IMR-90 (cell line): ENCODE measurements around the gene PITPNM1. TPM values are rescaled to one million over a fixed set of nuclear protein-coding genes. Genes with fewer than 3 reads are reported as not detected.

Experiments
- ATAC-seq: fragments of 200-7000 bp; cut with Tn5 transposase; 2 replicates; pipeline ENCODE4 v1.9.1; 2020; ENCODE audit warnings: low read depth, mild to moderate bottlenecking, moderate library complexity
- BruUV-seq: library from RNA; stranded (reverse); fragments of 400-500 nt; replicated peaks from 2 replicates; lab custom pipeline; 2021; lab: Mats Ljungman, UMichigan
- CTCF ChIA-PET: fragments of 300-600 bp; formaldehyde crosslinking; extraction: SDS; loops from one replicate; lab custom pipeline; 2021; ENCODE audit warnings: antibody characterized with exemption; lab: Yijun Ruan, JAX
- POLR2A ChIA-PET: fragments of 300-600 bp; sonication (Branson Sonifier 250); formaldehyde crosslinking; loops from one replicate; lab custom pipeline; 2022; ENCODE audit warnings: antibody characterized with exemption; ENCODE audit not compliant: unreplicated experiment; lab: Charles Lee
- DNase-seq: peaks from one replicate; pipeline ENCODE4 v3.0.0; 2013
- H2AFZ ChIP-seq: replicated peaks from 2 replicates; pipeline ENCODE3; 2013; ENCODE audit warnings: low read length, mild to moderate bottlenecking; ENCODE audit not compliant: poor library complexity
- H2AK5ac ChIP-seq: 2 replicates; pipeline ENCODE4 v1.6.1; 2013; ENCODE audit warnings: low read depth, low read length, inconsistent platforms
- H2AK9ac ChIP-seq: replicated peaks from 2 replicates; pipeline ENCODE3; 2013; ENCODE audit warnings: mild to moderate bottlenecking, low read depth, low read length, moderate library complexity; ENCODE audit not compliant: poor library complexity
- H2BK120ac ChIP-seq: 2 replicates; pipeline ENCODE4 v1.6.1; 2013; ENCODE audit warnings: low read depth, low read length, inconsistent platforms
- H2BK15ac ChIP-seq: 3 replicates; pipeline ENCODE4 v1.6.1; 2013; ENCODE audit warnings: low read depth, low read length, inconsistent platforms
- H2BK20ac ChIP-seq: 2 replicates; pipeline ENCODE4 v1.6.1; 2013; ENCODE audit warnings: low read depth, mild to moderate bottlenecking, inconsistent platforms, low read length, moderate library complexity
- H2BK5ac ChIP-seq: 2 replicates; pipeline ENCODE4 v1.6.1; 2013; ENCODE audit warnings: mild to moderate bottlenecking, low read depth, low read length, inconsistent platforms; ENCODE audit not compliant: poor library complexity, severe bottlenecking
- H3K14ac ChIP-seq: replicated peaks from 2 replicates; pipeline ENCODE4 v1.6.1; 2013; ENCODE audit warnings: low read depth, low read length, inconsistent platforms
- H3K18ac ChIP-seq: 2 replicates; pipeline ENCODE4 v1.6.1; 2013; ENCODE audit warnings: low read depth, low read length, control low read depth
- H3K23ac ChIP-seq: 2 replicates; pipeline ENCODE4 v1.6.1; 2013; ENCODE audit warnings: low read depth, low read length, inconsistent platforms
- H3K27ac ChIP-seq: 2 replicates; pipeline ENCODE4 v1.5.1; 2013; ENCODE audit warnings: mild to moderate bottlenecking, control low read depth, low read length; ENCODE audit not compliant: insufficient read depth
- H3K27me3 ChIP-seq: 2 replicates; pipeline ENCODE4 v1.6.1; 2013; ENCODE audit warnings: low read length; ENCODE audit not compliant: control insufficient read depth, insufficient read depth
- H3K36me3 ChIP-seq: 2 replicates; pipeline ENCODE4 v1.6.1; 2013; ENCODE audit warnings: low read length, mixed read lengths; ENCODE audit not compliant: control insufficient read depth, insufficient read depth
- H3K4ac ChIP-seq: 2 replicates; pipeline ENCODE4 v1.6.1; 2013; ENCODE audit warnings: low read depth, low read length, inconsistent platforms
- H3K4me1 ChIP-seq: 2 replicates; pipeline ENCODE4 v1.6.1; 2013; ENCODE audit warnings: low read length, mixed read lengths; ENCODE audit not compliant: control insufficient read depth, insufficient read depth
- H3K4me2 ChIP-seq: 2 replicates; pipeline ENCODE4 v1.6.1; 2013; ENCODE audit warnings: low read depth, mild to moderate bottlenecking, control low read depth, low read length, moderate library complexity
- H3K4me3 ChIP-seq: 2 replicates; pipeline ENCODE4 v1.5.1; 2013; ENCODE audit warnings: low read depth, mild to moderate bottlenecking, control low read depth, low read length, moderate library complexity; ENCODE audit not compliant: insufficient read depth
- H3K56ac ChIP-seq: 2 replicates; pipeline ENCODE4 v1.6.1; 2013; ENCODE audit warnings: low read length, inconsistent platforms; ENCODE audit not compliant: insufficient read depth; ENCODE audit errors: extremely low read depth
- H3K79me1 ChIP-seq, 2 experiments: 2 replicates each; pipeline ENCODE4 v1.6.1; 2013; ENCODE audit warnings: low read length in 2 of 2, inconsistent platforms in 1 of 2, low read depth in 1 of 2
- H3K9ac ChIP-seq: 2 replicates; pipeline ENCODE4 v1.6.1; 2013; ENCODE audit warnings: low read depth, low read length, control low read depth
- H3K9me1 ChIP-seq: 2 replicates; pipeline ENCODE4 v1.6.1; 2013; ENCODE audit warnings: low read length, inconsistent platforms; ENCODE audit not compliant: insufficient read depth
- H3K9me3 ChIP-seq: 2 replicates; pipeline ENCODE4 v1.6.1; 2013; ENCODE audit warnings: low read length; ENCODE audit not compliant: control insufficient read depth, insufficient read depth
- H4K20me1 ChIP-seq: 2 replicates; pipeline ENCODE4 v1.6.1; 2013; ENCODE audit warnings: low read length, inconsistent platforms; ENCODE audit not compliant: insufficient read depth
- H4K5ac ChIP-seq: 2 replicates; pipeline ENCODE4 v1.6.1; 2013; ENCODE audit warnings: mild to moderate bottlenecking, low read depth, low read length, control low read depth
- H4K8ac ChIP-seq, 2 experiments: 2 replicates each; pipeline ENCODE4 v1.6.1; 2013; ENCODE audit warnings: low read depth in 2 of 2, low read length in 2 of 2, control low read depth in 1 of 2, inconsistent platforms in 1 of 2
- H4K91ac ChIP-seq: 2 replicates; pipeline ENCODE4 v1.6.1; 2013; ENCODE audit warnings: low read depth, low read length, inconsistent platforms; ENCODE audit not compliant: insufficient read depth
- BHLHE40 ChIP-seq: fragments of 150-350 bp; IDR thresholded peaks from 2 replicates; pipeline ENCODE4 v1.6.1; 2016; ENCODE audit warnings: mild to moderate bottlenecking, low read depth, low read length
- CEBPB ChIP-seq: IDR thresholded peaks from 2 replicates; pipeline ENCODE4 v1.6.1; 2012; ENCODE audit warnings: low read depth, low read length, improper control_type of control experiment
- CHD1 ChIP-seq: IDR thresholded peaks from 2 replicates; pipeline ENCODE4 v1.6.1; 2012; ENCODE audit warnings: low read depth, low read length, improper control_type of control experiment
- FOS ChIP-seq: fragments of 150-350 bp; IDR thresholded peaks from 2 replicates; pipeline ENCODE4 v1.6.1; 2016; ENCODE audit warnings: low read depth, low read length
- MAFK ChIP-seq: IDR thresholded peaks from 2 replicates; pipeline ENCODE4 v1.6.1; 2012; ENCODE audit warnings: low read depth, low read length, improper control_type of control experiment
- MAZ ChIP-seq: IDR thresholded peaks from 2 replicates; pipeline ENCODE4 v1.6.1; 2012; ENCODE audit warnings: low read depth, mild to moderate bottlenecking, low read length, improper control_type of control experiment, moderate library complexity, borderline replicate concordance
- MXI1 ChIP-seq: IDR thresholded peaks from 2 replicates; pipeline ENCODE4 v1.6.1; 2012; ENCODE audit warnings: low read depth, mild to moderate bottlenecking, low read length, moderate library complexity, borderline replicate concordance
- NFE2L2 ChIP-seq: fragments of 150-350 bp; IDR thresholded peaks from 2 replicates; pipeline ENCODE4 v1.6.1; 2016; ENCODE audit warnings: low read depth, mild to moderate bottlenecking, low read length
- POLR2A ChIP-seq: IDR thresholded peaks from 2 replicates; pipeline ENCODE4 v1.6.1; 2012; ENCODE audit warnings: mild to moderate bottlenecking, low read depth, low read length
- RAD21 ChIP-seq: IDR thresholded peaks from 2 replicates; pipeline ENCODE4 v1.6.1; 2012; ENCODE audit warnings: low read length, improper control_type of control experiment
- RCOR1 ChIP-seq: IDR thresholded peaks from 2 replicates; pipeline ENCODE4 v1.6.1; 2012; ENCODE audit warnings: mild to moderate bottlenecking, low read length, improper control_type of control experiment; ENCODE audit not compliant: insufficient replicate concordance
- RFX5 ChIP-seq: IDR thresholded peaks from 2 replicates; pipeline ENCODE4 v1.8.0; 2012; ENCODE audit warnings: low read depth, mild to moderate bottlenecking, low read length, moderate library complexity
- SMC3 ChIP-seq: fragments of 150-350 bp; IDR thresholded peaks from 2 replicates; pipeline ENCODE4 v1.6.1; 2016; ENCODE audit warnings: low read depth, mild to moderate bottlenecking, antibody characterized with exemption, low read length, moderate library complexity
- WGBS, 2 experiments: methylation state at CpG; one replicate each; pipeline versions ENCODE4 v1.1.5 to v1.1.7; 2013; ENCODE audit warnings: missing lambda C conversion rate in 2 of 2; ENCODE audit not compliant: insufficient read length in 1 of 2; ENCODE audit errors: extremely low coverage in 2 of 2; 5-methylcytosine and 5-hydroxymethylcytosine counted together
- dilution Hi-C: fragments of 300-500 bp; cut with HindIII; formaldehyde crosslinking; loops from one replicate; pipeline ENCODE4 v1.14.3; 2018; ENCODE audit warnings: low sequenced_read_pairs; ENCODE audit not compliant: unreplicated experiment
- in situ Hi-C: fragments of 300-500 bp; cut with MboI; formaldehyde crosslinking; loops from 3 replicates; pipeline ENCODE4 v1.14.3; 2019; ENCODE audit warnings: low sequenced_read_pairs, inconsistent platforms, mixed read lengths
- intact Hi-C: fragments of 100-400 bp; cut with micrococcal nuclease; formaldehyde crosslinking; loops from 2 replicates; pipeline ENCODE4 v1.10.0; 2022
- polyA plus RNA-seq, 3 experiments: library from polyadenylated mRNA; depleted of rRNA; stranded (reverse); fragments of >200 nt; gene quantifications; 2 replicates each; pipeline ENCODE4 v1.2.3, GENCODE V29; 2012; ENCODE audit warnings: low replicate concordance in 1 of 3
- total RNA-seq: library from RNA; depleted of rRNA; stranded (reverse); fragments of >200 nt; gene quantifications from 2 replicates; pipeline ENCODE4 v1.2.3, GENCODE V29; 2012
- TF ChIP-seq, protein P1 (sequence below): fragments of 150-350 bp; IDR thresholded peaks from 2 replicates; pipeline ENCODE4 v1.6.1; 2016; ENCODE audit warnings: low read depth, mild to moderate bottlenecking, low read length, moderate library complexity, borderline replicate concordance
- TF ChIP-seq, protein P2 (sequence below): conservative IDR thresholded peaks from 2 replicates; pipeline ENCODE4 v1.5.1; 2012; ENCODE audit warnings: mild to moderate bottlenecking, low read depth, low read length, improper control_type of control experiment

PITPNM1 gene
- total and polyA plus RNA-seq, 2 of the 4 experiments (the other 2 are of a cell fraction): 5.0 to 15.4 TPM

DNA sequence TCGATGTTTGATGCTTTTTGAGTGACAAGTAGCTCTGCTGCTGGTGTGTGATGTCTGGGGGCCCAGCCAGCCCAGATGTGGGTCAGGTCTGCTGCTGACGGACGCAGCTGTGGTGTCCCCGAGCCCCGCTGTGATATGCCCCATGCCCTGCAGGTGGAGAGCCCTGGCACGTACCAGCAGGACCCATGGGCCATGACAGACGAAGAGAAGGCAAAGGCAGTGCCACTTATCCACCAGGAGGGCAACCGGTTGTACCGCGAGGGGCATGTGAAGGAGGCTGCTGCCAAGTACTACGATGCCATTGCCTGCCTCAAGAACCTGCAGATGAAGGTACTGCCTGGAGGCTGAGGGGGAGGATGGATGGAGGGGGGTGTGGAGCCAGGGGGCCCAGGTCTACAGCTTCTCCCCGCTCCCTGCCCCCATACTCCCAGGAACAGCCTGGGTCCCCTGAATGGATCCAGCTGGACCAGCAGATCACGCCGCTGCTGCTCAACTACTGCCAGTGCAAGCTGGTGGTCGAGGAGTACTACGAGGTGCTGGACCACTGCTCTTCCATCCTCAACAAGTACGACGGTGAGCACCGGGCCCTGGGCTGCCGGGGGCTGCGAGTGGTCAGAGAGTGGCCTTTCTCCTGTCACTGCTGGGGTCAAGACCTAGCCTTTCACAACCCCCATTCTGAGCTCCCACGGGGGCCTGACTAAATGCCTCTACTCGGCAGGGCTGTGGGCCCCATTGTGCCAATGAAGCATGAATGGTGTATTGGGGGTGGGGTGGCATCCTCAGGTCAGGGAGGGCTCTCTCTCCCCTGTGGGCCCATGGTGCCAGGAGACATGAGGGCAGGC lies 15.1 kb downstream of the PITPNM1 start:
- Histone ChIP-seq H4K91ac (no peak overlapping the region), H2BK20ac (no peak overlapping the region), H3K14ac (no peak overlapping the region), H3K27ac (no peak overlapping the region), H4K20me1 (no peaks in the 10 kb centered on the region; the same call in none of the 2 replicates), H3K18ac (no peak overlapping the region), H3K56ac (no peak overlapping the region), H2BK15ac (no peak overlapping the region), H2BK5ac (no peak overlapping the region), H2BK120ac (no peak overlapping the region), H3K4me3 (no peak overlapping the region), H3K4ac (no peak overlapping the region), H3K4me2 (no peak overlapping the region), H3K36me3 (peaks cover 50% of the 10 kb centered on the region), H3K9me3 (no peaks in the 10 kb centered on the region), H2AK5ac (no peak overlapping the region), H4K8ac (no peak overlapping the region), H3K9me1 (peaks cover 10% of the 10 kb centered on the region), H3K79me1 (peaks cover 4 to 16% of the 10 kb centered on the region in 2 experiments; a peak in 2 of 4 replicates), H4K5ac (no peak overlapping the region), H3K23ac (no peak overlapping the region), H3K27me3 (no peaks in the 10 kb centered on the region), H3K9ac (no peak overlapping the region), H2AFZ (no peak overlapping the region), H2AK9ac (peak overlapping the region; percentile 16), H3K4me1 (no peaks in the 10 kb centered on the region)
- WGBS, 2 experiments: 94% methylated on average over 9 of the region's 23 CpGs; no CpG with 5 or more reads in 1 of the 2 experiments
- BruUV-seq: TSS peak; percentile 83
- in situ Hi-C loops: no loop called here
- POLR2A ChIA-PET: no interaction called here
- CTCF ChIA-PET: no interaction called here
- ATAC-seq (no peak), DNase-seq (no peak)
- intact Hi-C loops: no loop called here
- dilution Hi-C loops: no loop called here
- TF ChIP-seq BHLHE40 (no peak), RFX5 (no peak), FOS (no peak), MAZ (no peak), RCOR1 (no peak), CEBPB (no peak), SMC3 (no peak), MXI1 (no peak), NFE2L2 (no peak), POLR2A (no peak), MAFK (no peak), CHD1 (no peak), RAD21 (no peak)
- TF ChIP-seq, protein P1, sequence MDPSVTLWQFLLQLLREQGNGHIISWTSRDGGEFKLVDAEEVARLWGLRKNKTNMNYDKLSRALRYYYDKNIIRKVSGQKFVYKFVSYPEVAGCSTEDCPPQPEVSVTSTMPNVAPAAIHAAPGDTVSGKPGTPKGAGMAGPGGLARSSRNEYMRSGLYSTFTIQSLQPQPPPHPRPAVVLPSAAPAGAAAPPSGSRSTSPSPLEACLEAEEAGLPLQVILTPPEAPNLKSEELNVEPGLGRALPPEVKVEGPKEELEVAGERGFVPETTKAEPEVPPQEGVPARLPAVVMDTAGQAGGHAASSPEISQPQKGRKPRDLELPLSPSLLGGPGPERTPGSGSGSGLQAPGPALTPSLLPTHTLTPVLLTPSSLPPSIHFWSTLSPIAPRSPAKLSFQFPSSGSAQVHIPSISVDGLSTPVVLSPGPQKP: no peak
- TF ChIP-seq, protein P2, sequence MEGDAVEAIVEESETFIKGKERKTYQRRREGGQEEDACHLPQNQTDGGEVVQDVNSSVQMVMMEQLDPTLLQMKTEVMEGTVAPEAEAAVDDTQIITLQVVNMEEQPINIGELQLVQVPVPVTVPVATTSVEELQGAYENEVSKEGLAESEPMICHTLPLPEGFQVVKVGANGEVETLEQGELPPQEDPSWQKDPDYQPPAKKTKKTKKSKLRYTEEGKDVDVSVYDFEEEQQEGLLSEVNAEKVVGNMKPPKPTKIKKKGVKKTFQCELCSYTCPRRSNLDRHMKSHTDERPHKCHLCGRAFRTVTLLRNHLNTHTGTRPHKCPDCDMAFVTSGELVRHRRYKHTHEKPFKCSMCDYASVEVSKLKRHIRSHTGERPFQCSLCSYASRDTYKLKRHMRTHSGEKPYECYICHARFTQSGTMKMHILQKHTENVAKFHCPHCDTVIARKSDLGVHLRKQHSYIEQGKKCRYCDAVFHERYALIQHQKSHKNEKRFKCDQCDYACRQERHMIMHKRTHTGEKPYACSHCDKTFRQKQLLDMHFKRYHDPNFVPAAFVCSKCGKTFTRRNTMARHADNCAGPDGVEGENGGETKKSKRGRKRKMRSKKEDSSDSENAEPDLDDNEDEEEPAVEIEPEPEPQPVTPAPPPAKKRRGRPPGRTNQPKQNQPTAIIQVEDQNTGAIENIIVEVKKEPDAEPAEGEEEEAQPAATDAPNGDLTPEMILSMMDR: no peak
